DMS 273 treated with DMSO at 0.1 percent for 48 hours (cell line): ENCODE results near the gene FMOD.
A peak's percentile ranks its signal among the peaks of the same experiment; 100 is the strongest.
"Not testable (repeated sequence)": the region's sequence is repeated elsewhere in the genome, so short reads cannot be mapped to it uniquely, and the experiment has no call there.

Experiments
- DNase-seq: peaks from one replicate; lab custom pipeline; 2025; lab: John Stamatoyannopoulos, UW

Gene FMOD

DNA sequence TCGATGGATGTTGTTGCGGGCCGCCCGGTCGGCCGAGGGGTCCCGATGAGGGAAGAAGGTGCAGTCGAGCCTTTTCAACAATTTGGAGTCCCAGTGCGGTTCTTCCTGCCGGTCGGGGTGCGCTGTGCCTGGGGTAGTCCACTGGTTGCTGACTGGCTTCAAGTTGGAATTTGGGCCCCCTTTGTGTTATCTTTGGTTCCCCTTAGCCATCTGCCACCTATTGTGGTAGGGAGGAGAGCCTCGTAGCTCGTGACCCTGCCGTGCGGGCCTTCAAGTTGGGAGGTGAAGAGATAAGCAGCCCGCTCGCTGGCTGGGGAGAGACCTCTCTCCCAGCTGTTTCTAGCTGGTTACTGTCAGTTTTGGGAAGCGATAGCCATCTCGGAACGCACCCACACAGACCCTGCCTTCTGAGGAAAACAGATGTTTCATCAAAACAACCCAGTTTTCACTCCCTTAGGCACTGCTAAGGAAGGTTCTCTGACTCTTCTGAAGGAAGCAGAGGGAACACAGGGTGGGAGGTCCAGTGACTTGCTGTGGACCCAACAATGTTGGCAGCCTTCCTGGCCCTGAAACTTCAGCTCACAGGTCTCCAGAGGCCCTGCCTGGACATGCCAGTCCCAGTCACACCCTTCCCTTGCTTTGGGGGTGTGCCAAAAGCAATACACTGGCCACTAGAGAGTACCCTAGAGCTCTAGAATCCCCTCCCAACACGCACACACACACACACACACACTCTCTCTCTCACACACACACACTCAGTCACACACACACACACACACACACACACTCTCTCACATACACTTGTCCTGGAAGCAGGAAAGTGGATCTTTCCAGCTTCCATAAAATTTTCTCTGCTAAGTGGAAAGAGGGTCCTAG is 44.6 kb downstream of the FMOD start:
- peak; percentile 71 for DNase-seq

GRCh38 chr1:203305809-203306088 is 45.2 kb downstream of the FMOD start:
- no peak for DNase-seq

DNA sequence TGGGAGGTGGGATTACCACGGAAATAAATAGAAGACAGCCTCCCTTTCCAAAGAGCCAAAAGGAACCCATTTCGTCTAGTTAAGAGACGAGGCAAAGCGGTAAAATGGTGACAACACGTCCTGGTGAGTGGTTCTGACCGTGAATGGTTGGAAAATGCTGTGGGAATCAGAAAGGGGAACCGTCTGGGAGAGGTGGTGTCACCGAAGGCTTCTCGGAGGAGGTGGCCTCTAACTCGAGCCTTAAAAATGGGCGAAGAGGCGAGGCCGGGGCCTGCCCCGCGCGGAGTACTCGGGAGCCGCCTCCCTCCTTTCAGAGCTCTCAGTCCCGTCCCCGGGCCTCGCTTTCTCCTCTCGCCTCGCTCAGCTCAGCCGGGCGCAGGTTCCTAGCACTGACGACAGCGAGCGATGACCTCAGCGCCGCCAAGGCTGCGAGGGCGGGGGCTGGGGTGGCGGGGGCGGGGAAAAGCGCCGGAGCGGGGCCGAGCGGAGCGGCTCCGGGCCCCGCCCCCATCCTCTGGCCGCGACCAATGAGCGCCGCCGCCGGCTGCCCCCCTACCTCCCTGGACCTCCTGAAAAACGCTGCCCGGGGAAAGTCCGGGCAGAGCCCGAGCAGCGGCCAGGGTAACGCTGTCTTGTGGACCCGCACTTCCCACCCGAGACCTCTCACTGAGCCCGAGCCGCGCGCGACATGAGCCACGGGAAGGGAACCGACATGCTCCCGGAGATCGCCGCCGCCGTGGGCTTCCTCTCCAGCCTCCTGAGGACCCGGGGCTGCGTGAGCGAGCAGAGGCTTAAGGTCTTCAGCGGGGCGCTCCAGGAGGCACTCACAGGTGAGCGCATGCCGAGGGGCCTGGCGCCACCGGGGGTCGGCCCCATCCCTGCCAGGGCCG is 45.8 kb downstream of the FMOD start, which contains the start of gene BTG2:
Gene BTG2, plus strand, starts transcription at position 601 of the 890 bp plus-strand sequence. Its CDS starts 88 bp downstream, at position 689.
- DNase-seq, result peak; percentile 67

DNA sequence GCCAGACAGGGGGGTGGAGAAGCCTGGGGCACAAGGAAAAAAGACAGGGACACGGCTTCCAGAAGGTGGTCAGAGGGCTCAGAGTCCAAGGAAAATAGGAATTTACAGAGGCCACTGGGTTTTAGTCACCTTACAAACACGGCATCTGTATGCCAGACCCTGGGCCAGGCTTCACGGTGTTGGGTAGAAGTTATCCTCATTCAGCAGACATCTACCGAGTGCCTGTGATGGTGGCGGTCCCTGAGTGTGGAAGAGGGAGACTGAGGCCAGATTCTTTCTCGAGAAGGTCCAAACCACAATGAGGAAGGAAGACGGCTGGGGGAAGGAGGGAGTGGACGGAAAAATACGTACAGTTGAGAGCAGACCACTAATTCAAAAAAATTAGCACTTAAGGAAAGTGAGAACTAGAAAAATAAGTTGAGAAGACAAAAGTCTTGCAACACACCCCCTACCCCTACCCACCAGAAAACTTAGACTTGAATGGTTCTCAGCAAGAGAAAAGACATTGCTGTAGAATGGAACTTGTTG is 46.5 kb downstream of the FMOD start:
- no peak for DNase-seq

DNA sequence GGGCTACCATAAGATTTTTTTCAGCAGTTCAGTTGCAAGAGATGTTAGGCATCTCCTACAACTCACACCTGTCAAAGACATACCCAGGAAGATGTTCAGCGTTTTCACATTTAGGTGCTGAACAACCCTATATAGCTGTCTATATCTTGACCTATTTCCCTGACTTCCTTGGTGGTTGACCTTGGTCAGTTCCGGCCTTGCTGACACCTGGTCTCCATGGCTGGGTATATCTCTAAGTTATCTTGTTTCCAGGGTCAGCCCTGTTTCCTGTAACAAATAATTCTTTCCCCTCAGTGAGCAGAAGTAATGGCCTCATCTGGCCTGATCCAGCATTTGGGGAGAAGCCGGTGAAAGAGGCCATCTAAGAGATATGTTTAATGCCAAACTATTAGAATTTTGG is 48.0 kb downstream of the FMOD start:
- no peak for DNase-seq

DNA sequence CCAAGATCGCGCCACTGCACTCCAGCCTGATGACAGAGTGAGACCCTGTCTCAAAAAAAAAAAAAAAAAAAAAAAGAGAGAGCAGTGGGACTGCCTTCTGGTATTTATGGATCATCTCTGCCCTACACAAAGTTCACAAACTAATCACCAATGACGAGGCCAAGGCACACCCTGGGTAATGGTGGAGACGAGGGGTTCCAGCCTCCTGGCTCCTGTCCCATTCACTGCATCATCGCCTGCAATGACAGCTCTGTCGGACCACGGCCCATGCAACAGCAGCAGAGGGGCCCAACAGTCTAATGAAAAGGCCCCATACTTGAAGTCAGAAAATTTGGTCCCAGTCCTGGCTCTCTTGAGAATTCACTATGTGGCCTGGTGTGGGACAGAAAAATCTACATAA is 48.5 kb downstream of the FMOD start:
- no peak for DNase-seq

- DNase-seq, result no peak
Measured at GRCh38 chr1:203301331-203301668, 49.6 kb downstream of the FMOD start.

DNA sequence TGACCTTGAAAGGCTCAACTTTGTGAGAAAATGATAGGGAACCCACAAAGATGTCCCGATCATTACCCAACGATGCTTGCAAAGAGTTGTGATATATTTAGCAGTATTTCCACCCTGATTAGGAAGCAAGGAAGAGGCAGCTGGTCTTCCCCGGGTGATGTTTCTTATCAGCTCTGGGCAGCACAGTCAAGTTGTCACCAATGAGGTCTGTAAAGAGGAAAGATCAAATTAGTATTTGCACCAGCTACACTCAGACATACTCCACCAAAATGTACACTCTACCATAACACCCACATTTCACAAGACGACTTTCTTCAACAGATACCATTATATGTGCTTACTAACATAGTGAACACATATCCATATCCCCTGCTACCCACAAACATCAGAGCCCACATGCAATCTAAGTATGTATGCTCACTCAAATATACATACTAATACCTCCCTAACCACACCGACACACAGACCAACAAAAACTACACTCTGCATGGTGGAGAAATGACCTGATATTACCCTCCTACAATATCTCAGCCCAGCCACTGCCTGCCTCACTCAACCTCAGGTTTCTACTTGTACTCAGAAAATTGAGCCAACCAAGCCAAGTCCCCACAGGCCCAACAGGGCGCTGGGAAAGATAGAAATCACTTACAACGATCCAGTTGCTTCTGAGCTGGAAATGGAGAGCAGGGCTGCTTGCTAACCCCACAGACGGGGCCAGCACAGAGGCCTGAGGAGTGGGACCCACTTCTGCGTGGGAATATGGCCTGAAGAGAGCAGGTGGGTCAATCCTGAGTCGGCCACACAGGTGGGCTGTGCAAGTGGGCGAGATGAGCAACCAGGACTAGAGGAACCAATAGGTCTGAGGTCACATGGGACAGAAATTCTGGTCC is 50.2 kb downstream of the FMOD start:
- no peak for DNase-seq

DNA sequence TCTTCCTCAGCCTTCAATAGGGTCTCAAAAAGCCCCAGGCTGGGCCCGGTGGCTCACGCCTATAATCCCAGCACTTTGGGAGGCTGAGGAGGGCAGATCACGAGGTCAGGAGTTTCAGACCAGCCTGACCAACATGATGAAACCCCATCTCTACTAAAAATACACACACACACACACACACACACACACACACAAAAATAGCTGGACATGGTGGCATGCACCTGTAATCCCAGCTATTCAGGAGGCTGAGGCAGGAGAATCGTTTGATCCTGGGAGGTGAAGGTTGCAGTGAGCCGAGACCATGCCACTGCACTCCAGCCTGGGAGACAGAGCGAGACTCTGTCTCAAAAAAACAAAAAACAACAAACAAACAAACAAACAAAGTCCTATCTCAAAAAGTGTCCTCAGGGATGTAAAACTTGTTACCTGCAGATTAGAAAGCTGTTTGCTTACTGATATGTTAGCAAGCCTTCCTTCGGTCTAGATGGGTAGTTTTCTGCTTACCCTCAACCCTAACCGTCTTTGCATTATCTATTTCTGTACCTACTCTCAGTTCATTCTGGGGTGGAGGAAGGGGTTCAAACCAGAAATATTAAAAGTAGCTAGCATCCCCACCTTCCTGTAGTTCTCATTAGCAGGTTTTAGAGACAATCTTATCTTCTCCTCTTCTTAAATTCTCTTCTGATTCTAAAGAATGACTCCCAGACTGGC is 51.0 kb downstream of the FMOD start:
- DNase-seq, result not testable (repeated sequence)

GRCh38 chr1:203299169-203299568 is 51.8 kb downstream of the FMOD start:
- no peak for DNase-seq

- peak; percentile 71 for DNase-seq
Measured at GRCh38 chr1:203296460-203297073, 54.4 kb downstream of the FMOD start.

DNA sequence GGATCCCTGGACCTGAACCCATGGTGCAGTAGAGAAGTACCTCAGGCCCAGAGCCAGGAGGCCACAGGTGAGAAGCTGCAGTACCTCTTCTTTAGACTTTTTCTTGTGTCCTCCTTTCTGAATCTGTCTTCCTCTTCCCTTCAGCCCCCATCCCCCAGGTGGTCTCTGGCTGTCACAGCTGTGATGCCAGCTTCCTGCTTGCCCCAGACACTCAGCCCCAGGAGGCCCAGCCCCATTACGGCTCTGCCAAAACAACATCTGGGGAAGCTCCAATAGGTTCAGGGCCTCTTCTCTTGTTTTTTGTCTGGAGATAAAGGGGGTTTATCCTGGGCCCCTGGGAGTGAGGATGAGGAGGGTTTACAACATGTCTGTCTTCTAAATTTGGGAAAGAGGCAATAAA is 55.1 kb downstream of the FMOD start:
- DNase-seq, result no peak

DNA sequence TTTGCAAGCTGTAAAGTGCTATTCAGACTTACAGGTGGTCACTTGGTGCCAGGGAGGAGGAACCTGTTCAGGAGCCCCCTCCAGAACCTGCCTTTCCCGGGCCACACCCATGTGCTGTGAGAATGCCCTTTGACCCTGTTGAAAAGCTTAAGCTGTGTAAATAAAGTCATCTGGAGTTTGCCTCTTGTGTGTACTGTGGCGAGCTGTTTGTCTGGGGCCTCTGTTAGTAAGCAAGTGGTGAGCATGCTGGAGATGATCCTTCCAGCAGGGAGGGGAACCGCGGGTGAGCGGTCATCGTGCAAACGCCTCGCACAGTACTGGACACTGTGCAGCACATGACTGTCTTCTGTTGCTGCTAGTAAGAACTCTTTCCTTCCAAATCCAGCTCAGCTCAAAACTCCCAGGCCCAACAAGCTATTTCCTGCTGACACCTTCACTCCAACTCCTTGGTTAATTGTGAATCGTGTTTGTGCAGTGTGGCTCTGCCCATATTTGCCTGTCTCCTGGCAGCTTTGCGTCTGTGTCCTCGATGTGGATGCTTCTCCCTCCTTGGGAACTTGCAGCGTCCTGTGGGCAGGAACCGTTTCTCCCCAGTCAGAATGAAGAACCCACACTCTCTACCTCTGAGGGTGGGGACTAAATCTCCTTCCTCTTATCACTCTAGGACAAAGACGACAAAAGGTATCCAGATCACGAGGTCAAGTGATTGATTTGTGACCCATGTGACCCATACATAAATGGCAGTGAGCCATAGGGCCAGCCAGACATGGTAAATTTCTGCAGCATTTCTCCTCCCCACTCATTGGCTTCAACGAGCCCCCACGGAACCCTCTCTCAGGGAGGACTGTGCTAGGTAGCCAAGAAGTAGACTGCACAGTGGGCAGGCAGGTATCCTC is 59.5 kb downstream of the FMOD start:
- DNase-seq, result no peak
